ENCODE data around the gene RPAIN. TPM values are rescaled to one million over a fixed set of nuclear protein-coding genes. Genes with fewer than 3 reads are reported as not detected.

Gene RPAIN
- total and polyA plus RNA-seq, 2 experiments from 2014 or later = 69.7 to 115 TPM

DNA sequence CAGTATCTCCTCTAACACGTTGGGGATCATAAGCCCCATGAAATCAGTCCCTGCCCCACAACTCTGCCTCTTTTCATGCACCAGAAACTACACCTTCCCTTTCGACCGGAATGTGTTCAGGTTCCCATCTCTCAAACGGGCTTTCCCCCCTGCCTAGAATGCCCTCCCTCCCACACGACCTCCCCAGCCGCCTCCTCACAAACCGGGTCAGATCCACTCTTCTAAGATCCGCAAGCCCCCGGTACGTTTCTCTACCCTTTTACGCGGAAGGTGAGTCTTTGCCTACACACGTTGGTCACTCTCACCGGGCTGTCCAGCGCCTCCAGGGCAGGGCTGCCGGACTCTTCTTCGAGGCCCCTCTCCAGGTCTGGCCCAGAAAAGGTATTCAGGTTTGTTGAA is 48.1 kb downstream of the RPAIN start (continued):
- TF ChIP-seq, protein P1, sequence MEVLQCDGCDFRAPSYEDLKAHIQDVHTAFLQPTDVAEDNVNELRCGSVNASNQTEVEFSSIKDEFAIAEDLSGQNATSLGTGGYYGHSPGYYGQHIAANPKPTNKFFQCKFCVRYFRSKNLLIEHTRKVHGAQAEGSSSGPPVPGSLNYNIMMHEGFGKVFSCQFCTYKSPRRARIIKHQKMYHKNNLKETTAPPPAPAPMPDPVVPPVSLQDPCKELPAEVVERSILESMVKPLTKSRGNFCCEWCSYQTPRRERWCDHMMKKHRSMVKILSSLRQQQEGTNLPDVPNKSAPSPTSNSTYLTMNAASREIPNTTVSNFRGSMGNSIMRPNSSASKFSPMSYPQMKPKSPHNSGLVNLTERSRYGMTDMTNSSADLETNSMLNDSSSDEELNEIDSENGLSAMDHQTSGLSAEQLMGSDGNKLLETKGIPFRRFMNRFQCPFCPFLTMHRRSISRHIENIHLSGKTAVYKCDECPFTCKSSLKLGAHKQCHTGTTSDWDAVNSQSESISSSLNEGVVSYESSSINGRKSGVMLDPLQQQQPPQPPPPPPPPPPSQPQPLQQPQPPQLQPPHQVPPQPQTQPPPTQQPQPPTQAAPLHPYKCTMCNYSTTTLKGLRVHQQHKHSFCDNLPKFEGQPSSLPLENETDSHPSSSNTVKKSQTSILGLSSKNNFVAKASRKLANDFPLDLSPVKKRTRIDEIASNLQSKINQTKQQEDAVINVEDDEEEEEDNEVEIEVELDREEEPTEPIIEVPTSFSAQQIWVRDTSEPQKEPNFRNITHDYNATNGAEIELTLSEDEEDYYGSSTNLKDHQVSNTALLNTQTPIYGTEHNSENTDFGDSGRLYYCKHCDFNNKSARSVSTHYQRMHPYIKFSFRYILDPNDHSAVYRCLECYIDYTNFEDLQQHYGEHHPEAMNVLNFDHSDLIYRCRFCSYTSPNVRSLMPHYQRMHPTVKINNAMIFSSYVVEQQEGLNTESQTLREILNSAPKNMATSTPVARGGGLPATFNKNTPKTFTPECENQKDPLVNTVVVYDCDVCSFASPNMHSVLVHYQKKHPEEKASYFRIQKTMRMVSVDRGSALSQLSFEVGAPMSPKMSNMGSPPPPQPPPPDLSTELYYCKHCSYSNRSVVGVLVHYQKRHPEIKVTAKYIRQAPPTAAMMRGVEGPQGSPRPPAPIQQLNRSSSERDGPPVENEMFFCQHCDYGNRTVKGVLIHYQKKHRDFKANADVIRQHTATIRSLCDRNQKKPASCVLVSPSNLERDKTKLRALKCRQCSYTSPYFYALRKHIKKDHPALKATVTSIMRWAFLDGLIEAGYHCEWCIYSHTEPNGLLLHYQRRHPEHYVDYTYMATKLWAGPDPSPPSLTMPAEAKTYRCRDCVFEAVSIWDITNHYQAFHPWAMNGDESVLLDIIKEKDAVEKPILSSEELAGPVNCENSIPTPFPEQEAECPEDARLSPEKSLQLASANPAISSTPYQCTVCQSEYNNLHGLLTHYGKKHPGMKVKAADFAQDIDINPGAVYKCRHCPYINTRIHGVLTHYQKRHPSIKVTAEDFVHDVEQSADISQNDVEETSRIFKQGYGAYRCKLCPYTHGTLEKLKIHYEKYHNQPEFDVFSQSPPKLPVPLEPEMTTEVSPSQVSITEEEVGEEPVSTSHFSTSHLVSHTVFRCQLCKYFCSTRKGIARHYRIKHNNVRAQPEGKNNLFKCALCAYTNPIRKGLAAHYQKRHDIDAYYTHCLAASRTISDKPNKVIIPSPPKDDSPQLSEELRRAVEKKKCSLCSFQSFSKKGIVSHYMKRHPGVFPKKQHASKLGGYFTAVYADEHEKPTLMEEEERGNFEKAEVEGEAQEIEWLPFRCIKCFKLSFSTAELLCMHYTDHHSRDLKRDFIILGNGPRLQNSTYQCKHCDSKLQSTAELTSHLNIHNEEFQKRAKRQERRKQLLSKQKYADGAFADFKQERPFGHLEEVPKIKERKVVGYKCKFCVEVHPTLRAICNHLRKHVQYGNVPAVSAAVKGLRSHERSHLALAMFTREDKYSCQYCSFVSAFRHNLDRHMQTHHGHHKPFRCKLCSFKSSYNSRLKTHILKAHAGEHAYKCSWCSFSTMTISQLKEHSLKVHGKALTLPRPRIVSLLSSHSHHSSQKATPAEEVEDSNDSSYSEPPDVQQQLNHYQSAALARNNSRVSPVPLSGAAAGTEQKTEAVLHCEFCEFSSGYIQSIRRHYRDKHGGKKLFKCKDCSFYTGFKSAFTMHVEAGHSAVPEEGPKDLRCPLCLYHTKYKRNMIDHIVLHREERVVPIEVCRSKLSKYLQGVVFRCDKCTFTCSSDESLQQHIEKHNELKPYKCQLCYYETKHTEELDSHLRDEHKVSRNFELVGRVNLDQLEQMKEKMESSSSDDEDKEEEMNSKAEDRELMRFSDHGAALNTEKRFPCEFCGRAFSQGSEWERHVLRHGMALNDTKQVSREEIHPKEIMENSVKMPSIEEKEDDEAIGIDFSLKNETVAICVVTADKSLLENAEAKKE (CRISPR knock-in tag; IDR thresholded peaks at IDR 0.05) = no peak
- TF ChIP-seq ZNF331 (CRISPR knock-in tag; IDR thresholded peaks at IDR 0.05; ENCODE audit: low read depth) (no peak), STAT1 (IDR thresholded peaks at IDR 0.05; ENCODE audit: unreplicated experiment) (no peak), CREB1 (CRISPR knock-in tag; IDR thresholded peaks at IDR 0.05; ENCODE audit: low read depth) (no peak), ZNF114 (CRISPR knock-in tag; IDR thresholded peaks at IDR 0.05) (no peak), EZH2phosphoT487 (IDR thresholded peaks at IDR 0.05; ENCODE audit: unreplicated experiment) (no peak), EZH2 (IDR thresholded peaks at IDR 0.05; ENCODE audit: low read depth, unreplicated experiment) (no peak)

DNA sequence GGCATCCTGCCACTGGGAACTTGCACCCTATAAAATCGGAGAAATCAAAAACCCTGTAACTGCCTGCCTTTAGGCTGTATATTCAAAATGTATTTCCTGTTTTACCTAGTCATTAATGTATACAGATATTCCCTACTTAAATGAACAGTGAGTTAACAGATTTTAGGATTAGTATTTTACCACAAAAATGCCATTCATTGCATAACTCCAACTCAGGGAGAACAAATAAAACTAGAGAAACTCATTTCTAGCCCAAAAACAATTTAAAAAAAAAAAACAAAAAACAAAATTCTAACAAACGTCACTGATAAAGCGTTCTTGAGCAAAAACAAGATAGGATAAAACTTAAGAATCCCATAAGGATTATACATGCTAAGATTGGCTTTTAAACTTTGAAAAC is 52.5 kb downstream of the RPAIN start:
- H3K4me2 ChIP-seq = no peak overlapping the region
- no peaks in the 10 kb centered on the region for H3F3A ChIP-seq (replicated peaks; ENCODE audit: low read depth)
- H3K4me3 ChIP-seq = no peak overlapping the region
- no peak overlapping the region for H3K4me3 Mint-ChIP-seq
- H3K79me2 ChIP-seq (replicated peaks; ENCODE audit: insufficient read depth) = peaks cover 24% of the 10 kb centered on the region
- H2AFZ ChIP-seq = no peak overlapping the region
- H3K36me3 Mint-ChIP-seq (ENCODE audit: low read depth) = peaks cover 34% of the 10 kb centered on the region
- H3K36me3 ChIP-seq (ENCODE audit: insufficient read depth) = peaks cover 17% of the 10 kb centered on the region; the same call in 1 of the 2 replicates
- no peak for DNase-seq (ENCODE audit: low spot score)
- H3K4me1 ChIP-seq (ENCODE audit: insufficient read depth) = no peaks in the 10 kb centered on the region
- no peak overlapping the region for H3K27ac Mint-ChIP-seq
- H3K27me3 Mint-ChIP-seq (ENCODE audit: insufficient read depth, low read depth, poor library complexity) = no peaks in the 10 kb centered on the region
- H3K27ac ChIP-seq (ENCODE audit: low read depth) = no peak overlapping the region
- H4K20me1 ChIP-seq (replicated peaks; ENCODE audit: insufficient read depth) = peaks cover under 1% of the 10 kb centered on the region; the same call in 1 of the 2 replicates
- no peaks in the 10 kb centered on the region for H3K4me1 Mint-ChIP-seq
- H3K9me3 Mint-ChIP-seq = no peaks in the 10 kb centered on the region
- H3K27me3 ChIP-seq (ENCODE audit: insufficient read depth) = no peaks in the 10 kb centered on the region
- ATAC-seq = no peak
- H3K9me2 ChIP-seq (ENCODE audit: insufficient read depth) = no peaks in the 10 kb centered on the region
- TF ChIP-seq JUNB (IDR thresholded peaks at IDR 0.05; ENCODE audit: unreplicated experiment) (no peak), NANOG (IDR thresholded peaks at IDR 0.05; ENCODE audit: borderline replicate concordance) (no peak), POLR2AphosphoS5 (IDR thresholded peaks at IDR 0.05; ENCODE audit: low read depth) (no peak), EZH2 (IDR thresholded peaks at IDR 0.05; ENCODE audit: low read depth, unreplicated experiment) (no peak), CREB1 (CRISPR knock-in tag; IDR thresholded peaks at IDR 0.05; ENCODE audit: low read depth) (no peak), STAT1 (IDR thresholded peaks at IDR 0.05; ENCODE audit: unreplicated experiment) (no peak), ZNF331 (CRISPR knock-in tag; IDR thresholded peaks at IDR 0.05; ENCODE audit: low read depth) (no peak), ZNF114 (CRISPR knock-in tag; IDR thresholded peaks at IDR 0.05) (no peak)
- TF ChIP-seq, protein P2, sequence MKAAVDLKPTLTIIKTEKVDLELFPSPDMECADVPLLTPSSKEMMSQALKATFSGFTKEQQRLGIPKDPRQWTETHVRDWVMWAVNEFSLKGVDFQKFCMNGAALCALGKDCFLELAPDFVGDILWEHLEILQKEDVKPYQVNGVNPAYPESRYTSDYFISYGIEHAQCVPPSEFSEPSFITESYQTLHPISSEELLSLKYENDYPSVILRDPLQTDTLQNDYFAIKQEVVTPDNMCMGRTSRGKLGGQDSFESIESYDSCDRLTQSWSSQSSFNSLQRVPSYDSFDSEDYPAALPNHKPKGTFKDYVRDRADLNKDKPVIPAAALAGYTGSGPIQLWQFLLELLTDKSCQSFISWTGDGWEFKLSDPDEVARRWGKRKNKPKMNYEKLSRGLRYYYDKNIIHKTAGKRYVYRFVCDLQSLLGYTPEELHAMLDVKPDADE (IDR thresholded peaks at IDR 0.05) = no peak
- TF ChIP-seq, protein P3, sequence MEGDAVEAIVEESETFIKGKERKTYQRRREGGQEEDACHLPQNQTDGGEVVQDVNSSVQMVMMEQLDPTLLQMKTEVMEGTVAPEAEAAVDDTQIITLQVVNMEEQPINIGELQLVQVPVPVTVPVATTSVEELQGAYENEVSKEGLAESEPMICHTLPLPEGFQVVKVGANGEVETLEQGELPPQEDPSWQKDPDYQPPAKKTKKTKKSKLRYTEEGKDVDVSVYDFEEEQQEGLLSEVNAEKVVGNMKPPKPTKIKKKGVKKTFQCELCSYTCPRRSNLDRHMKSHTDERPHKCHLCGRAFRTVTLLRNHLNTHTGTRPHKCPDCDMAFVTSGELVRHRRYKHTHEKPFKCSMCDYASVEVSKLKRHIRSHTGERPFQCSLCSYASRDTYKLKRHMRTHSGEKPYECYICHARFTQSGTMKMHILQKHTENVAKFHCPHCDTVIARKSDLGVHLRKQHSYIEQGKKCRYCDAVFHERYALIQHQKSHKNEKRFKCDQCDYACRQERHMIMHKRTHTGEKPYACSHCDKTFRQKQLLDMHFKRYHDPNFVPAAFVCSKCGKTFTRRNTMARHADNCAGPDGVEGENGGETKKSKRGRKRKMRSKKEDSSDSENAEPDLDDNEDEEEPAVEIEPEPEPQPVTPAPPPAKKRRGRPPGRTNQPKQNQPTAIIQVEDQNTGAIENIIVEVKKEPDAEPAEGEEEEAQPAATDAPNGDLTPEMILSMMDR (conservative IDR thresholded peaks at IDR 0.05; ENCODE audit: low read depth in 2 of 2) = no peak
